ENCODE data around the gene ARL3.
"Not testable (repeated sequence)": the region's sequence is repeated elsewhere in the genome, so short reads cannot be mapped to it uniquely, and the experiment has no call there.

The ARL3 gene

DNA sequence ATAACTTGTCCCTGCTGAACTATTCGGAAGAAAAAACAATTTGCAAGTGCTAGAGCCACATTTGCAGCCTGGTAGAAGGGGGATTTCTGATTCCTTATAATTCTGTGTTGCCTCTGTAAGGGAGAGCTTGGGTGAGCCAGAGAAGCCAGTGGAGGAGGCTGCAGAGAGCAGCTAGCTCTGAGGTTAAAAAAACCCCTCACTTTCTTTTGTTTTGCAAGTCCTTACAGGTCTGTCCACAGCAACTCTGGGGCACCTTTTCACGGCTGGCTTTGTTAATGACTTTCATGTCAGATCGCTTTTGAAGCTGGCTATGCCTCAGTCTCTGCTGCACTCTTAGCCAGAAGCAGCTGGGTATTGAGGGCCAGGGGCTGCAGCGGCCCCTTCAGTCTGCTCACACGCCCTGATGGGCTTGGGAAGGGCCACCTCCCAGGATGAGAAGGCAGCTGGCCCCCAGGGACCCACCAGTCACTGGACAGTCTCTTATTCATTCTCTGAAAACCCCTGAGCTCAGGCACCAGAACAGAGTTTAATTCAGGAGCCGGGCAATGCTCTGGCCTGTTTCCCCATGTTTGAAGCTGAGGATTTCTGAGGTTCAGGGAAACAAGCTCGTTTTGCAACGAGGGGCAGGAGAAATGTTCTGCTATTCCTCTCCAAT, 39.1 kb downstream of the ARL3 start:
- DNase-seq (ENCODE audit: insufficient read length, low spot score) (no peak), FAIRE-seq (no peak)

DNA sequence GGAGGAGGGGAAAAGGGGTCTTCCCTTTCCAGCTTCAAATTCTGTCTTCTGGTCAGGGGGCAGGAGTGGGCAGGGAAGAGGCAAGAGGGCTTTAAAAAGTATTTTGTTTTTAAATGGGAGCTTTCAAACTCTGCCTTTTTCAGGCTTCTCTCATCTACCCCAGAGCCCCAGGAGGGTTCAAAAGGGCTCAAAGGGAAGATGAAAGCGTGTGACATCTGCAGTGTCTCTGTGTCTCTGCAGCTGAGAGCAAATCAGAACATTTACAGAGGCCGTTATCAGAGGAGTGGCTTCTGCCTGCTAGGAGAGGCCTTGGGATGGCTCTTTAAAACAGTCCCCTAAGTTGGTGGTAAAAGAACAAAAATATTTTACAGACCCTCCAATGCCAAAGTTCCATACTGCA, 39.6 kb downstream of the ARL3 start:
- DNase-seq (ENCODE audit: insufficient read length, low spot score) (no peak), FAIRE-seq (no peak)

DNA sequence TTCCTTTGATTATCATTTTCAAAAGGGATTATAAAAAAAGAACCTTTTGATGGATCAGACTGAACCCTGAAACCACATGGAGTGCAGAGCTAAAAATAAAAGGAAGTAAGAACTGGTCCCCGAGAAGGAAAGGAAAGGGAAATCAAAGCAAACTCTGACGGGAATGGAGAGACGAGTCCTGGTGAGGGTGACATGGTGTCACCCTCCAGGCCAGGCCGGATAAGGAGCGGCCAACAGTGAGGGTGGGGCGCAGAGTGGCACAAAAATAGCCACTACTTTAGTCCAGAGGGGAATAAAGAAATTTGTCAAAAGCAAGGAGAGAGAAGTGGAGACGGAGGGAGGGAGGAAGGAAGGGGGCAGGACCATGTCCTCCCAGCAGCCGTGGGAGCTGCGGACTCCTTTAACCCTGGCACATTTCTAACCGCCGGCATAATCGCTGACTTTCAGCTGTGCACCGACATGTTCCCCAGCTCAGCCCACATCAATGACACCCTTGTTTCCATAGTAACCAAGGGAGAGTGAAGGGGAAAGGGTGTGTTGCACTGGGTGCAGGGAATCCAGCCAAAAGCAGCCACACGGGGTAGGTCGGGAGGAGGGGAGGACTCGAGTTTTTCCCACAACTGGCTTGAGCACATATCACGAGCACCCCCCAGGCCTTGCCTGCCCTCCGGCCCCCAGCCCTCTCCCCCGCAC, 40.2 kb downstream of the ARL3 start:
- no peak for DNase-seq (ENCODE audit: insufficient read length, low spot score)
- FAIRE-seq, result no peak

DNA sequence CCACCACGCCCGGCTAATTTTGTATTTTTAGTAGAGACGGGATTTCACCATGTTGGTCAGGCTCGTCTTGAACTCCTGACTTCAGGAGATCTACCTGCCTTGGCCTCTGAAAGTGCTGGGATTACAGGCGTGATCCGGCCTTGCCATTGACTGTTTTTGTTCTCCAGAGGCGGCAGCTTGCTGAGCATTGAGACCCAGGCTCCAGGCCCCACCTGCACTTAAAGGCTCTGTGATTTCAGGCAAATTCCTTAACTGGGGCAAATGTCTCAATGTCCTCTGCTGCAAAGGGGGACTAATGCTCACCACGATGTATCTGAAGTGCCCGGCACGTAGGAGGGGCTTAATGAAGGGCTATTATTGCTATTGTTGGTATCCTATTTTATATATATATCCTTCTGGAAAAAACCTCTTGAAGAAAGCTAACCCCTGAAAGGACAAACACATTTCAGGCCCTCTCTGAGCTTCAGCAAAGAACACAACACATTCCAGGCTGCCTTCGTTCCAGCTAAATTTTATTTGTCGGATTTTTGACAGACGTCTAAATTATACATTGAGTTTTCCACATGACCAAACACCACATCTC, 40.9 kb downstream of the ARL3 start:
- DNase-seq (ENCODE audit: insufficient read length, low spot score) (no peak), FAIRE-seq (no peak)

DNA sequence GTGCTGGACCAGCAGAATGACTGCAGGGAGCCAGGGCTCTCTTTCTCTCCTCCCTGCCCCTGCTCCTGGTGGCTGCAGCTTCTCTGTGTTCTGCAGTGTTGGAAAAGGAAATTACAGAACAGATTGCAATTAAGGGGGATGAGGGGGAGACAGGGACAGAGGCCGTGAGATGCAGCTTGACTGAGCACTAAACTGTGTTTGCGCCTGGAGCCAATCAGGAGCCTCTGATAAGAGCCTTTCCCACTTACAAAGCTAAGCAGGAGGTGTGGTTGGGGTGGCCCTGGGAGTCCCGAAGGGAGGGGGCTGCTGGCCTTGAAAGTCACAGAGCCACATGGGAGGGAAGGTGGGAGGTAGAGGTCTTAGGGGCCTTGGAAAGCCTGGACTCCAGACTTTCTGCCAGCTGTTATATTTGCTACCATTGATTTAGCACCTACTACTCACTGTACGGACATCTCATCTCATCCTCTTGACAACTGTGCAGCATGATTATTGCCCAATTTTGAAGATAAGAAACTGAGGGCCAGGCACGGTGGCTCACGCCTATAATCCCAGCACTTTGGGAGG, 43.2 kb downstream of the ARL3 start:
- DNase-seq (ENCODE audit: insufficient read length, low spot score) (no peak), FAIRE-seq (no peak)

DNA sequence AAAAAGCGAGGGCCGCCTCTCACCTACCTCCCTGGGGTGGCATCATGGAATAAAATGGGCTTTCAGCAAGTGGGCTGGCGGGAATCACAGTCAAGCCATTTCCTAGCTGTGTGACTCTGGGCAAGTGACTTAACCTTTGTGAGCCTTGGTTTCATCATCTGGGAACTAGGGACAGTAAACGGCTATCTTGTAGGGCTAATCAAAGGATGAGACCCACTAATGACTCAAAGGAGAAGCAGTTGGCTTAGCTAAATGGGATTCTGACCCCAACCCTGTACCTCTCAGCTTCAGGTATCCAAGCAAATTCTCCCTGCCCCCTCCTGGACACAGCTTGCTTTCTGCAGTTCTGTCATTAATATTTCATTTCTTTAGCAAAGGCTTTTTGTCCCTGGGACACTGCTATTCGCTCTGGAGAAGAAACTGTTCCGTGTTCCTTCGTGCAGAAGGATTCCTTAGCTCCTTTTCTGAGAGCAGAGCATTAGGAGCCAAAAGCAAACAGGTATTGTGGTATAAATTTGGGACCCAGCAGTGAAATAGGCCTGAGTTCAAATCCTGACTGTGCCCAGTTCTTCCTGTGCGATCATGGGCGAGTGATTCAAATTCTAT, 44.0 kb downstream of the ARL3 start:
- DNase-seq (ENCODE audit: insufficient read length, low spot score) (no peak), FAIRE-seq (no peak)

DNA sequence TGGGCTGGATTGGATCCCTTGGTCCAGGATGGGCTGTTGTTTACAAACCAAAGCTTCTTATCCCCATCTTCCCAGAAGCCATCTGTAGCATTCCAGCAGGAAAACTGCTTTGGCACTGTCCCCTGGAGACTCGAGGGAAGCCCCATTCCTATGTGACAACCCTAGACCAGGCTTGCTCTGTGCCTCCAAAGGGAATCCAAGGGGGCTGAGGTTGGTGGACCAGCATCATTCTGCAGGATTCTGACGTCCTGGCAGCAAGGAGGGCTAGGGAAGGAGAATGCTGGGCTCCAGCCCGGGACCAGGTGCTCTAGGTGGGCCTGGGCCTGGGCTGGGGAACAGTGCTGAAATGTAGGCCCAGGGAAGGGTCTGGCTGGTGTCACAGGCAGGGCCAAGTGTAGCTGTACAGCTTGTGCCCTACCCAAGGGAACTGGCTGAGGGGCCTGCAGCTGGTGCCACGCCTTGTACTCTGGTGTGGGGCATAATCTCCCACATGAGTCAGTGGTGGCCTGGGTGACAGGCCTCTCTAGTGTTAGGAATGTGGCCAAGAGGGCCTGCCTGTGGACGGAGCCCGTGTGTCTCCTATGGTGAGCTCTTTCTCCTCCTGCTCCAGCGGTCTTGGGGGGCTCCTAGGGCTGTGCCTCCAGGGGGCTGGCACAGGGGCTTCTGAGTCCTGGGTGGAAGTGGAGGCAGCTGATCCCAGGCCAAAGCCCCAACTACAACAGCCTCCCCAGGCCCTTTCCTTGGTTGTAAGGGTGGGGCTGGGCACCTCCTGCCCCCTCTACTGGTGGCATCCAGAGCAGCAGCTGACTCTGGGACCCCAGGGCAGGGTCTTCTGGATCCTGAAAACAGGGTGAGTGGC, 44.8 kb downstream of the ARL3 start:
- peak; percentile 36 for DNase-seq (ENCODE audit: insufficient read length, low spot score)
- no peak for FAIRE-seq

DNA sequence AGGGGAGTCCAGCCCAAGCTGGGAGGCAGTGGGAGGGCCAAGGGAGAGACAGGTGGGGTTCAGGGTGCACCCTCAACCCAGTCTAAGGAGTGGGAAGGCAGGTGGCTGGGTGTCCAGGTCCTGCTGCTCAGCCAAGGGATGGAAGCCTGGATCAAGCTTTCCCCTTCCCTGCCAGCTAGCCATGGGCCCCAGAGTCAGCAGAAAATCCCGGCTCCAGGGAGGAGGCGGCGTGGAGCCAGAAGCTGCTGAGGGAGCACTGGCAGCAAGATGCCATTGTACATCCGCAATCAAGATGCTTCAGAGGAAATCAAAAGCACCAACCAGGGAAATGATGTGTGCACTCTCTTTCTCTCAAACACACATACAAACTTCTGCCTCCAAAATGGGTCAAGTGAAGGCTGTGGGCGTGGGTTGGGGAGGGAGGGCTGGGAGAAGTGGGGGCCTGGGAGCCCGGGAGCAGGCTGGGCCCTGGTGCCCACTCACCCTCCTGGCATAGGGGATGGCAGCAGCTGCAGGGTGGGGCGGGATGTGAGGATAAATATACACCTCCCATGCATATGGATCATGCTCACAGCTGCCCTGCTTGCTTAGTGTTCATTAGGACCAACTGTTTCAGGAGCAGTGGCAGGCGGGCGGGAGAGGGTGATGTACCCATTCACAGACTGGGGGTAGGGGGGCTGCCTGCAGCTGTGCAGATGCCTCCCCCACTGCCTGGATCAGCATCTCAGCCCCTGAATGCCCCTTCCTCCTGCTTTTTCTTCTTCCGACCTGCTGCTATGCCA, 45.7 kb downstream of the ARL3 start:
- FAIRE-seq, result no peak
- DNase-seq (ENCODE audit: insufficient read length, low spot score), result no peak

DNA sequence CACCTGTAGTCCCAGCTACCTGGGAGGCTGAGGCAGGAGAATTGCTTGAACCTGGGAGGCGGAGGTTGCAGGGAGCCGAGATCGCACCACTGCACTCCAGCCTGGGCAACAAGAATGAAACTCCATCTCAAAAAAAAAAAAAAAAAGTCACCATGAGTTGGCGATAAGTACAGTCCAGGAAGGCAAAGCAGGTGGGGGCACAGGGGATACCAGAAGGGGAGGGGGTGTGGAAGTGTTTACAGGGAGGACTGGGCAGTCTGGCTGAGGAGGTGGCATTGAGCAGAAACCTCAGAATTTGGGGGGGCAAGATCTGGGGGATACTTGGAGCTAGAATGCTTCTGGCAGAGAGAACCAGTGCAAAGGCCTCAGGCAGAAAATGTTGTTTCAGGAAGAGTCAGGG, 46.8 kb downstream of the ARL3 start:
- not testable (repeated sequence) for DNase-seq (ENCODE audit: insufficient read length, low spot score); FAIRE-seq

DNA sequence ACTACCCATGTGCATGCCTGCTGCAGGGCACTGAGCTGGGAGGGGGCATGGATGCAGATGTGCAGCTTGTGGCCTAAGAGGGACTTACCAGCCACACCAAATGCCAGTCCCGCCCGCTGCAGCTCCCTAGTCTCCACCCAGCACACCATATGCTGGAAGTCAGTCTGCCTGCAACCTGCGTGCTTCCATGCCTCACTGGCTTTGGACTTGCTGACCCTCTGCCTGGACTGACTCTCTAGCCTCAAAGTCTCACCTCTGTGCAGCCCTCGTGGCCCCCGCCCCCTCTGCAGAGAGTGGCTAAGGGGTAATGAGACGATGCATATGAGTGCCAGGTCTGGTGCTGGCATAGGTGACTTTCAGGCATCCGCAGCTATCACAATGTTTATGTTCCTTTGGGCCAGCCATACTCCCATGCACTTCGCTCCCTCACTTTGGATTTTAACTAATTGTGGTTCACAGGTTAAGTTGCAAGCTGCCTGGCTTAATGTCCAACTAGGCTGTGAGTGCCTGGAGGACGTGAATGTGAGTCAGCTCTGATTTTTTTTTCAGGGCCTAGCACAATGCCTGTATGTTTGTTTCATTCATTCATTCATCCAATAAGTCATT, 48.2 kb downstream of the ARL3 start:
- FAIRE-seq, result peak; percentile 73
- DNase-seq (ENCODE audit: insufficient read length, low spot score), result no peak

DNA sequence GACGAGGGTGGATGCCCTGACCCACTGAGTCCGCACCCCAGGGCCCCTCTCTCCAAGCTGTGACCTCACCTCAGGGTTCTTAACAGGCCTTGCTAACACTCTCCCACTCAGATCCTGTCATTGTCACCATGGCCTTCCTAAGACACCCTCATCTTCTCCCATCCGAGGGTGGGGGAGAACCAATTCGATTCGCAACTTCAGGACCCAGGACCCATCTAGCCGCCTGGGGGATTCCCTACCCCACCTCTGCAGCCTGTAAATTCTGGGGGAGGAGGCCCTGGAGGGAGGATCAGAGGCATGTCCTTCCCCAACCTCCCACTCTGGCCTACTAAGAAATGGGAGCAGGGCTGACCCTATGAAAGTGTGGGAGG, 52.6 kb downstream of the ARL3 start:
- no peak for FAIRE-seq
- DNase-seq (ENCODE audit: insufficient read length, low spot score), result no peak

DNA sequence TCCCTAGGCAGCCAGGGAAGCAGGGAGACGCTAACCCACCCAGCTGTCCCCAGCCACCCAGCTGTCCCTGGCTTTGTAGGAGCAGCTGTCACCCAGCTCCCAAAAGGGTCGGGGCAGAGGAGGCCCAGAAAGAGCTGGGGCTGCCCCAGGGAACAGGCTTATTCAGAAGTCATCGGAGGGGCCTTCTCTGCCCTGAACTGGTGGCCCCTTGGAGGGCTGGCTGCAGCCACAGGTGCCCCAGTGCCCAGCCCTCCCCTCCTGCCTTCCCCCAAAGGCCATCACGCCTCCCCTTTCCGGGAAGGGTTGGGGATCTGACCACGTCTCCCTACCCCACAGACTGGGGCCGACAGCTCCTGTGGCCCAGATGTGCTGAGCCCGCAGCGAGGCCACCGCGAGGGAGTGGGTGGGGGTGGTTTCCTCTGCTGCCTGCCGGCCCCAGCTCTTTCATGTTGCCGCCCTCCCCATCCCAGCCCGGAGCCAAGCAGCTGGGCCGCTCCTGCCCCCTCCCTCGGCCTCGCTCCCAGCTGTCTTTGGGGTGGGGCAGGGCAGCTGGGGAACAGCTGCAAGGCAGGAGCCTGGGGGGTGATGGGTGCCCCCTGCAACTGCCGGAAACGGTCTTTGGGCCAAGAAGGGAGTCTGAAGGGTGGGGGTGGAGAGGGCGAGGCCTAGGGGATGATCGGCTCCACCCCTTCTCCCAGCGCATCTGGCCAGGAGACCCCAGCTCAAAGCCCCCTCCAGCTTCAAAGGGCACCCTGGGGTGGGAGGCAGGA, 53.1 kb downstream of the ARL3 start:
- no peak for FAIRE-seq
- no peak for DNase-seq (ENCODE audit: insufficient read length, low spot score)

DNA sequence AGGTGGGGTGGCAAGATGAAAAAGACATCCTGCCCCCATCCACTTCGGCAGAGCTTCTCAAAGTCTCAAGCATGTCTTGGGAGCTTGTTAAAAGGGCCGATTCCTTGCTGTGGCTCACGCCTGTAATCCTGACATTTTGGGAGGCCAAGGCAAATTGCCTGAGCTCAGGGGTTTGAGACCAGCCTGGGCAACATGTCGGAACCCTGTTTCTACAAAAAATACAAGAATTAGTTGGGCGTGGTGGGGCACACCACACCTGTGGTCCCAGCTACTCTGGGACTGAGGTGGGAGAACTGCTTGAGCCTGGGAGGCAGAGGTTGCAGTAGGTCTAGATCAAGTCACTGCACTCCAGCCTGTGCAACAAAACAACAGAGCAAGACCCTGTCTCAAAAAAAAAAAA, 55.4 kb downstream of the ARL3 start:
- DNase-seq (ENCODE audit: insufficient read length, low spot score) (no peak), FAIRE-seq (no peak)

DNA sequence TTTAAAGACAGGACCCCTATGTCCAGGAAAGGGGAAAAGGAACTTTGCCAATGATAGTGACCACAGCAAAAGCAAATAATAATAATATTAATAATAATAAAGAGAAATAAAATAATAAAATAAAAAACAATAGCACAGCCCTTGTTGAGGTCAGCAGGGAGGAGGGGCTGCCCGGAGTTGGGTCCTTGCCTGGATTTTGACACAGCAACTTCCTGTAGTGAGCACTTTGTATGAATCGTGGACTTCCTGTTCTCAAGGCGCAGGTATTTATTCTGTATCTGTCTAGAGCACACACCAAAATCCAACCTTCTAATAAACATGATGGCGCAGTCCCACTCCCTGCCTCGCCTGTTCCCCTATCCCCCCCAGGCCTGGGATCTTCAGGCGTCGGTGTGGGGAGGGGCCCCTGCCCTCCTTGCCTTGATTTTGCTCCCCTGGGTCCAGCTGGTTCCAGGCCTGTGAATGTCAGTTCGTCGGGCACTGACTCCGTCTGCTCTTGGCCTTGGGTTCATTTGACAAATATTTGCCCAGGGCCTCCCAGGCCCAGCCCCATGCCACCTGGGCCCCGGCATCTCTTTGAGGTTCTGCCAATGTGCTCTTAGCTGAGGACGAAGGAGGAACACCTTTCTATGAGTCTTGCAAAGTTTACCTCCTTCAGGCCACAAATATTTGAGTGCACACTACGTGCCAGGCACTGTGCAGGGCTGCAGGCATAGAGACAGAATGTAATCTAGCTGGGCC, 56.0 kb downstream of the ARL3 start:
- DNase-seq (ENCODE audit: insufficient read length, low spot score) (no peak), FAIRE-seq (no peak)

DNA sequence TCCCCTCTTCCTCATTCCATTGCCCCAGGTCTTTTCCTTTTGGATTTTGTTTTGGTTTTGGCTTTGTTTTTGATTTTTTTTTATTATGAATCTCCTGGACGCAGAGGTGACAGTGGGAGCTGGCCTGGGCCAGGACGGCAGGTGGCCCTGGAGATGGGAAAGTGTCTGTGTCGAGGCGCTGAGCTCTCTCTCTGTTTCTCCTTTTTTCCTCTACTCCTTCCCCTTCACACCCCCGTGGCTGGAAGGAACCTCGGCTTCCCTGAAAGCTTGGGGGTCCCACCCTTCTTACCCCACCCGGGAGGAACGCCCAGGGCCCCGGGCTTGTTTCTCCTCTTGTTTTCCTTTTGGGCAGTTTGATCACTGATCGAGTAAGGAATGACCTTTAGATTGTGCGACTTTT, 56.7 kb downstream of the ARL3 start:
- no peak for FAIRE-seq
- DNase-seq (ENCODE audit: insufficient read length, low spot score), result no peak

DNA sequence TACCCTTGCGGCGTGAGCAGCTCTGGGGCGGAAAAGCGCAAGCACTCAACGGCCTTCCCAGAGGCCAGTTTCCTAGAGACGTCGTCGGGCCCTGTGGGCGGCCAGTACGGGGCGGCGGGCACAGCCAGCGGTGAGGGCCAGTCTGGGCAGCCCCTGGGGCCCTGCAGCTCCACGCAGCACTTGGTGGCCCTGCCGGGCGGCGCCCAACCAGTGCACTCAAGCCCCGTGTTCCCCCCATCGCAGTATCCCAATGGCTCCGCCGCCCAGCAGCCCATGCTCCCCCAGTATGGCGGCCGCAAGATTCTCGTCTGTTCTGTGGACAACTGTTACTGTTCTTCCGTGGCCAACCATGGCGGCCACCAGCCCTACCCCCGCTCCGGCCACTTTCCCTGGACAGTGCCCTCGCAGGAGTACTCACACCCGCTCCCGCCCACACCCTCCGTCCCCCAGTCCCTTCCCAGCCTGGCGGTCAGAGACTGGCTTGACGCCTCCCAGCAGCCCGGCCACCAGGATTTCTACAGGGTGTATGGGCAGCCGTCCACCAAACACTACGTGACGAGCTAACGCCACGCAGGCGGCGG, 57.3 kb downstream of the ARL3 start:
- FAIRE-seq, result no peak
- no peak for DNase-seq (ENCODE audit: insufficient read length, low spot score)

DNA sequence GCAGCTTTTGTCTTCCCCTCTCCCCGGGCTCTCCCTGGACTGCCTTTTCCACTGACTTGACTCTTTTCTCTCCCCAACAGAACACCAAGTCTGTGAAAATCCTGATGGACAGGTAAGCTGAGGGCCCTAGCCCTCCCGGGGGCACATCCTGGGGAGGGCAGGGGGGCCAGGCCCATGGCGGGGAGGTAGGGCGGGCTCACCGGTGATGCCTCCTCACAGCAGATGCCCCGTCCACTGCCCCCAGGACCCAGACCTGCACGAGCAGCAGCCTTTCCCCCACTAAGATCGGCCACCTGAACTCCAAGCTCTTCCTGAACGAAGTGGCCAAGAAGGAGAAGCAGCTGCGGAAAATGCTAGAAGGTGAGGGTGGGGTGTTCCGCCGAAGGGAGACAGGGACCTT, 58.2 kb downstream of the ARL3 start:
- no peak for FAIRE-seq
- DNase-seq (ENCODE audit: insufficient read length, low spot score), result no peak

DNA sequence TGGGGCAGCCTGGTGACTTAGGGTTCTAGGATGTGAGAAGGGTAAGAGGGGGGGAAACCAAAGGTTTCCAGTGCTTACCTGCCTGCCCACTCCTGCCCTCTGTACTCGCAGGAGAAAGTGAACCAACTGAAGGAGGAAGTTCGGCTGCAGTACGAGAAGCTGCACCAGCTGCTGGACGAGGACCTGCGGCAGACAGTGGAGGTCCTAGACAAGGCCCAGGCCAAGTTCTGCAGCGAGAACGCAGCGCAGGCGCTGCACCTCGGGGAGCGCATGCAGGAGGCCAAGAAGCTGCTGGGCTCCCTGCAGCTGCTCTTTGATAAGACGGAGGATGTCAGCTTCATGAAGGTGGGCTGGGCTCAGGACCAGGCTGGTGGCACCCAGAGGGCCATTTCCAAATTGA, 59.2 kb downstream of the ARL3 start:
- FAIRE-seq, result no peak
- DNase-seq (ENCODE audit: insufficient read length, low spot score), result no peak

All from HTR-8/SVneo (cell line).